PC-9 (cell line): ENCODE measurements around the gene GABRR1. TPM values are rescaled to one million over a fixed set of nuclear protein-coding genes. Genes with fewer than 3 reads are reported as not detected.

Experiments
- BruUV-seq: library from RNA; stranded (reverse); fragments of 400-500 nt; replicated peaks from 2 replicates; lab custom pipeline; 2021; lab: Mats Ljungman, UMichigan
- CTCF ChIA-PET: fragments of 300-600 bp; sonication (Branson Sonifier 250); formaldehyde crosslinking; loops from one replicate; lab custom pipeline; 2022; ENCODE audit warnings: antibody characterized with exemption; lab: Charles Lee
- POLR2A ChIA-PET: fragments of 300-600 bp; sonication (Branson Sonifier 250); formaldehyde crosslinking; loops from one replicate; lab custom pipeline; 2022; ENCODE audit warnings: antibody characterized with exemption; ENCODE audit not compliant: unreplicated experiment; lab: Charles Lee
- DNase-seq, 2 experiments: peaks; one replicate each; pipeline versions ENCODE4 v3.0.0 to v3.0.0-alpha.2; 2015 to 2022; ENCODE audit warnings: mixed read lengths in 1 of 2
- H2AFZ ChIP-seq: fragments of 200-600 bp; sonication (generic); 2 replicates; pipeline ENCODE4 v1.8.1; 2017; ENCODE audit warnings: antibody characterized with exemption
- H3F3A ChIP-seq: fragments of 200-600 bp; sonication (generic); 2 replicates; pipeline ENCODE4 v1.8.1; 2017; ENCODE audit warnings: antibody characterized with exemption, mild to moderate bottlenecking, low read depth; ENCODE audit not compliant: insufficient read depth
- H3K27ac ChIP-seq: fragments of 200-600 bp; sonication (generic); 2 replicates; pipeline ENCODE4 v1.6.1; 2016; ENCODE audit warnings: mixed run types
- H3K27me3 ChIP-seq: fragments of 200-600 bp; sonication (generic); 2 replicates; pipeline ENCODE4 v1.6.1; 2016; ENCODE audit warnings: low read depth, mixed run types; ENCODE audit not compliant: insufficient read depth
- H3K36me3 ChIP-seq: fragments of 200-600 bp; sonication (generic); 2 replicates; pipeline ENCODE4 v1.6.1; 2016; ENCODE audit warnings: low read depth, mixed run types
- H3K4me1 ChIP-seq: fragments of 200-600 bp; sonication (generic); replicated peaks from 2 replicates; pipeline ENCODE4 v1.6.1; 2016; ENCODE audit warnings: mixed run types; ENCODE audit not compliant: insufficient read depth
- H3K4me2 ChIP-seq: fragments of 200-600 bp; sonication (generic); 2 replicates; pipeline ENCODE4 v1.6.1; 2017; ENCODE audit warnings: mixed run types
- H3K4me3 ChIP-seq: fragments of 200-600 bp; sonication (generic); 2 replicates; pipeline ENCODE4 v1.6.1; 2016; ENCODE audit warnings: mixed run types
- H3K79me2 ChIP-seq: fragments of 200-600 bp; sonication (generic); 2 replicates; pipeline ENCODE4 v1.6.1; 2017; ENCODE audit warnings: low read depth, mixed run types
- H3K9me2 ChIP-seq: fragments of 200-600 bp; sonication (generic); 2 replicates; pipeline ENCODE4 v1.8.1; 2017; ENCODE audit warnings: mild to moderate bottlenecking; ENCODE audit not compliant: insufficient read depth
- H3K9me3 ChIP-seq: fragments of 200-600 bp; sonication (generic); 2 replicates; pipeline ENCODE4 v1.8.1; 2016; ENCODE audit warnings: low read depth; ENCODE audit not compliant: insufficient read depth
- H4K20me1 ChIP-seq: fragments of 200-600 bp; sonication (generic); 2 replicates; pipeline ENCODE4 v1.8.1; 2017; ENCODE audit not compliant: insufficient read depth
- CTCF ChIP-seq: fragments of 200-600 bp; sonication (generic); conservative IDR thresholded peaks from 2 replicates; pipeline ENCODE4 v1.6.1; 2017; ENCODE audit warnings: mixed run types, antibody characterized with exemption, mild to moderate bottlenecking, moderate library complexity
- EZH2 ChIP-seq: fragments of 200-600 bp; sonication (generic); IDR thresholded peaks from 2 replicates; pipeline ENCODE4 v1.8.0; 2017; ENCODE audit warnings: antibody characterized with exemption, low read depth
- intact Hi-C: fragments of 100-400 bp; cut with micrococcal nuclease; formaldehyde crosslinking; loops from one replicate; pipeline ENCODE4 v1.10.0; 2022; ENCODE audit not compliant: unreplicated experiment
- total RNA-seq: library from RNA; stranded (reverse); gene quantifications from 2 replicates; pipeline ENCODE4 v1.2.3, GENCODE V29; 2021

GABRR1 gene
- total RNA-seq, 1 experiment from 2014 or later = not detected

GRCh38 chr6:89250239-89250638 lies 33.1 kb upstream of the GABRR1 start:
- no peak overlapping the region for H3K4me2 ChIP-seq
- BruUV-seq = no TSS peak
- H3K27me3 ChIP-seq = no peaks in the 10 kb centered on the region
- H3K4me1 ChIP-seq = no peaks in the 10 kb centered on the region
- no peak overlapping the region for H3K27ac ChIP-seq
- no peaks in the 10 kb centered on the region for H4K20me1 ChIP-seq
- intact Hi-C loops = no loop called here
- H3F3A ChIP-seq = no peaks in the 10 kb centered on the region
- H3K79me2 ChIP-seq = no peaks in the 10 kb centered on the region
- no peak for DNase-seq
- H2AFZ ChIP-seq = no peak overlapping the region
- no peaks in the 10 kb centered on the region for H3K36me3 ChIP-seq
- no peak for TF ChIP-seq CTCF
- no peak for TF ChIP-seq EZH2
- H3K4me3 ChIP-seq = no peak overlapping the region
- H3K9me2 ChIP-seq = no peaks in the 10 kb centered on the region
- no peaks in the 10 kb centered on the region for H3K9me3 ChIP-seq
- POLR2A ChIA-PET = no interaction called here
- CTCF ChIA-PET = interaction anchor here (0.6 kb wide), 1 partner anchor 20 kb away, joined by 3 read pairs; no protein-coding TSS in a partner anchor

DNA sequence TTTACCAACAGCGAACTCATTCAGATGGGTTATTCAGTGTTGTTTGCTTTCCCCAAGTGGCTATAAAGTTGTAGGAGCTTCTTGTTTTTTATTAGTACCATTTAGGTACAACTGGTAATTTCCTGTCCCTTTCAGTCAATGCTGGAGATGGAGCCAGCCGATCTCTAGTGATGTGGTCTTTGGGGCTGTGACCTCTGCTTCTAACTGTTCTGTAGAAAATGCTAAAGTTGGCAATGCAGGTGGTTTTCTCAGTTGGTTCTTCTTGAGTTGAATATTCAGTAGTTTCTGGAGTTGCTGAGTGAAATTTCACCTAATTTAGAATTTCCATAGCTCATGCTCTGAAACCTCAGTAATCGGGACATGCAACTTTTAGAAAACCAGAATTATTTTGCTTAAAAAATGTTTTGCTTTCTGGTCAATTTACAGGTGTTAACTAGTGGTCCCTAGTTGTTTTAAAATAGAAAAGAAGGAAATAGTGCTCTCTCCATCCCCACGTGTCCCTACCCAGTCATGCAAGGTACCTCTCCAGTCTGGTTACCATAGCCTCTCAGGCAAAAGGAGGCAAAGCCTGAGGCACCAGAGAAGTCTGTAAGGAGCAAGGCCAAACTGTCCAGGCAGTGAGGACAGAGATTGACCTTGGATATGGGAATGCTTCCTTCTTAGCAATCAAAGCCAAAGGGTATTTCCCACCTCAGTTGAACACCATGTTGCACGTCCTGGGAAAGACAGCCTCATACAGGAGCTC lies 27.3 kb upstream of the GABRR1 start:
- Histone ChIP-seq H3K9me2 (no peaks in the 10 kb centered on the region), H2AFZ (no peak overlapping the region), H3K27ac (no peak overlapping the region), H3K79me2 (no peaks in the 10 kb centered on the region), H4K20me1 (no peaks in the 10 kb centered on the region), H3F3A (peaks cover 7% of the 10 kb centered on the region; the same call in 1 of the 2 replicates), H3K4me1 (peaks cover 12% of the 10 kb centered on the region; the same call in 1 of the 2 replicates), H3K4me2 (no peak overlapping the region), H3K9me3 (no peaks in the 10 kb centered on the region), H3K27me3 (no peaks in the 10 kb centered on the region), H3K4me3 (no peak overlapping the region), H3K36me3 (no peaks in the 10 kb centered on the region)
- CTCF ChIA-PET = interaction anchor here (0.6 kb wide), 1 partner anchor 121 kb away, joined by 5 read pairs; no protein-coding TSS in a partner anchor
- DNase-seq = no peak
- TF ChIP-seq EZH2 (no peak), CTCF (no peak)
- intact Hi-C loops = loop anchor here (5.0 kb wide), 1 partner anchor 123 kb away; no protein-coding TSS in a partner anchor
- POLR2A ChIA-PET = no interaction called here
- no TSS peak for BruUV-seq

- ChIA-PET CTCF (no interaction called here), POLR2A (no interaction called here)
- H3K9me3 ChIP-seq = no peaks in the 10 kb centered on the region
- no peaks in the 10 kb centered on the region for H3K36me3 ChIP-seq
- DNase-seq = peak in 1 of 2 experiments; percentile 73
- intact Hi-C loops = loop anchor here (5.0 kb wide), 1 partner anchor 124 kb away; no protein-coding TSS in a partner anchor
- H3K4me3 ChIP-seq = no peak overlapping the region
- peak overlapping the region; percentile 33 for H3K27ac ChIP-seq
- H3F3A ChIP-seq = peaks cover 7% of the 10 kb centered on the region; the same call in 1 of the 2 replicates
- BruUV-seq = no TSS peak
- H3K9me2 ChIP-seq = no peaks in the 10 kb centered on the region
- TF ChIP-seq CTCF (no peak), EZH2 (no peak)
- peak overlapping the region; percentile 36 for H3K4me2 ChIP-seq
- peaks cover 12% of the 10 kb centered on the region; the same call in 1 of the 2 replicates for H3K4me1 ChIP-seq
- no peaks in the 10 kb centered on the region for H3K79me2 ChIP-seq
- H3K27me3 ChIP-seq = no peaks in the 10 kb centered on the region
- H4K20me1 ChIP-seq = no peaks in the 10 kb centered on the region
- no peak overlapping the region for H2AFZ ChIP-seq
Observed at GRCh38 chr6:89243331-89243629, 26.1 kb upstream of the GABRR1 start.
